HepG2 (cell line): ENCODE results near the gene ASPRV1. TPM values are rescaled to one million over a fixed set of nuclear protein-coding genes. Genes with fewer than 3 reads are reported as not detected.

ENCODE experiments used
- AKAP8 ChIP-seq: sonication (generic); formaldehyde crosslinking; IDR thresholded peaks from 2 replicates; pipeline ENCODE4 v1.5.1; 2020; ENCODE audit warnings: mild to moderate bottlenecking, missing genetic modification reagents
- CBFB ChIP-seq: sonication (generic); formaldehyde crosslinking; IDR thresholded peaks from 2 replicates; pipeline ENCODE4 v1.4.0; 2020; ENCODE audit warnings: missing genetic modification reagents
- HMGA1 ChIP-seq: sonication (generic); formaldehyde crosslinking; conservative IDR thresholded peaks from 2 replicates; pipeline ENCODE4 v1.4.0; 2020; ENCODE audit warnings: missing genetic modification reagents
- JARID2 ChIP-seq: sonication (generic); formaldehyde crosslinking; IDR thresholded peaks from 2 replicates; pipeline ENCODE4 v1.8.1; 2023; ENCODE audit warnings: missing genetic modification reagents, inconsistent platforms; ENCODE audit not compliant: insufficient replicate concordance
- KLF6 ChIP-seq: IDR thresholded peaks from 2 replicates; pipeline ENCODE4 v1.8.0; 2016; ENCODE audit warnings: missing biosample characterization, missing genetic modification reagents
- MAFK ChIP-seq, 2 experiments: IDR thresholded peaks in 1 of 2; conservative IDR thresholded peaks in 1 of 2; 2 replicates each; pipeline ENCODE4 v1.6.1; 2011; ENCODE audit warnings: improper control_type of control experiment in 2 of 2, low read length in 2 of 2
- MED8 ChIP-seq: sonication (generic); formaldehyde crosslinking; IDR thresholded peaks from 2 replicates; pipeline ENCODE4 v1.8.1; 2023; ENCODE audit warnings: mild to moderate bottlenecking, missing genetic modification reagents; ENCODE audit not compliant: insufficient replicate concordance
- MEIS1 ChIP-seq: sonication (generic); formaldehyde crosslinking; IDR thresholded peaks from 2 replicates; pipeline ENCODE4 v1.9.0; 2021; ENCODE audit warnings: mild to moderate bottlenecking, missing genetic modification reagents, moderate library complexity, borderline replicate concordance
- NFRKB ChIP-seq: fragments of 450-650 bp; IDR thresholded peaks from 2 replicates; pipeline ENCODE4 v1.6.1; 2017
- SETDB1 ChIP-seq: sonication (generic); formaldehyde crosslinking; IDR thresholded peaks from 2 replicates; pipeline ENCODE4 v1.5.1; 2020; ENCODE audit warnings: missing genetic modification reagents, mild to moderate bottlenecking, borderline replicate concordance
- SMARCC2 ChIP-seq: fragments of 450-650 bp; IDR thresholded peaks from 2 replicates; pipeline ENCODE4 v1.6.1; 2017; ENCODE audit warnings: antibody characterized with exemption, mild to moderate bottlenecking
- ZNF44 ChIP-seq: sonication (generic); formaldehyde crosslinking; IDR thresholded peaks from 2 replicates; pipeline ENCODE4 v1.5.1; 2020; ENCODE audit warnings: mild to moderate bottlenecking, missing genetic modification reagents
- ZNF510 ChIP-seq: sonication (generic); formaldehyde crosslinking; IDR thresholded peaks from 2 replicates; pipeline ENCODE4 v1.4.0; 2020; ENCODE audit warnings: low read depth, mild to moderate bottlenecking, missing genetic modification reagents
- polyA plus RNA-seq, 8 experiments: library from polyadenylated mRNA; depleted of rRNA in 3 of 8; stranded (reverse) in 7 of 8; unstranded in 1 of 8; fragments of >200 nt; fragmentation: Illumina TruSeq in 4 of 8; extraction: Trizol in 4 of 8; gene quantifications; 2 replicates each; pipeline versions ENCODE4 v1.2.1 to v1.2.3, GENCODE V29; 2011 to 2016; ENCODE audit warnings: low read depth in 4 of 8, missing spikeins in 1 of 8, mixed read lengths in 1 of 8; ENCODE audit not compliant: insufficient read depth in 1 of 8
- total RNA-seq, 5 experiments: library from RNA; depleted of rRNA; stranded (reverse); fragments of >200 nt; fragmentation: Illumina TruSeq; extraction: Trizol; gene quantifications; 2 replicates each; pipeline ENCODE4 v1.2.3, GENCODE V29; 2016; ENCODE audit warnings: low read depth in 1 of 5
- TF ChIP-seq, protein P1 (sequence below): sonication (generic); formaldehyde crosslinking; IDR thresholded peaks from 2 replicates; pipeline ENCODE4 v1.4.0; 2020; ENCODE audit warnings: missing genetic modification reagents
- TF ChIP-seq, protein P2 (sequence below): sonication (generic); formaldehyde crosslinking; IDR thresholded peaks from 2 replicates; pipeline ENCODE4 v1.8.1; 2023; ENCODE audit warnings: missing genetic modification reagents, inconsistent platforms, borderline replicate concordance
- TF ChIP-seq, protein P3 (sequence below): sonication (generic); formaldehyde crosslinking; IDR thresholded peaks from 2 replicates; pipeline ENCODE4 v1.4.0; 2020; ENCODE audit warnings: missing genetic modification reagents, borderline replicate concordance
- TF ChIP-seq, protein P4 (sequence below): sonication (generic); formaldehyde crosslinking; IDR thresholded peaks from 2 replicates; pipeline ENCODE4 v1.5.0; 2020; ENCODE audit warnings: missing genetic modification reagents
- TF ChIP-seq, protein P5 (sequence below): IDR thresholded peaks from 2 replicates; pipeline ENCODE4 v1.6.1; 2016
- TF ChIP-seq, protein P6 (sequence below): sonication (generic); formaldehyde crosslinking; IDR thresholded peaks from 2 replicates; pipeline ENCODE4 v1.5.0; 2020; ENCODE audit warnings: missing genetic modification reagents, mild to moderate bottlenecking, borderline replicate concordance

The ASPRV1 gene
- total and polyA plus RNA-seq, 2 of the 13 experiments (the other 11 are each of a cell fraction or from before 2014, with no cell fraction given) = 0.40 to 0.48 TPM

DNA sequence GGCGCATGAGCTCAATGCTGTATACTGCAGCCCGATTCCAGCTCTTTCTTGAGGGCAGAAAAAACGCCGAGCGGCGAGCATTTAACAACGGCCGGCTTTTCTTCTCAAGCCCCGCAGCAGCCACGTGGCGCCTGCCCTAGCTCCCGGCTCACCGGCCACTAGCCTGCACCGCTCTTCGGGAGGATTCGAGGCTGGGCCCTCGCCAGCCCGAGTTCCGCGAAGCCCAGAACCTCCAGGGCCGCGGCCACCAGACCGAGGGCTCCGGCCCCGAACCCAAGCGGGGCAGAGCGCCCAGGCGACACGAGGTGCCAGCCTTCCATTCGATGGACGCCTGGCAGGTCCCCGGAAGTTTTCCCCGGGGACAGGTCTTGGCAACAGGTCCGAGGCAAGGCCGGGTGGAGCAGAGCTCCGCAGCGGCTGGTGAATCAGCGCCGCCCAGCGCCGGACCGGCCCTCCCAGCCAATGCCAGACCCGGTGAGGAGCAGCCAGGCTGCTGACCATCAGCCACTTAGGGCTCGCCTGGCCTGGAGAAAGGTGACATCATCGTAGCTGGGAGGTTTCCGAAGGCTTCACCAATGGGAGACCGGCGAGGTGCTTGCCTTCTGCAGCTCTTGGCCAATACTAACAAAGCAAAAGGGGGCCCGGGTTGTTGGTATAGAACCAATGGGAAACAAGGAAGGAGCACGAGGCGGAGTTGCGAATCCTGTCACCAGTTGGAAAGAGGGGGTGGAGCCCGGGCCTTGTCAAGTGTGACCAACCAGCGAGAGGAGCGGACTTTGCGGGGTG, 47.1 kb downstream of the ASPRV1 start (continued):
- TF ChIP-seq, protein P1, sequence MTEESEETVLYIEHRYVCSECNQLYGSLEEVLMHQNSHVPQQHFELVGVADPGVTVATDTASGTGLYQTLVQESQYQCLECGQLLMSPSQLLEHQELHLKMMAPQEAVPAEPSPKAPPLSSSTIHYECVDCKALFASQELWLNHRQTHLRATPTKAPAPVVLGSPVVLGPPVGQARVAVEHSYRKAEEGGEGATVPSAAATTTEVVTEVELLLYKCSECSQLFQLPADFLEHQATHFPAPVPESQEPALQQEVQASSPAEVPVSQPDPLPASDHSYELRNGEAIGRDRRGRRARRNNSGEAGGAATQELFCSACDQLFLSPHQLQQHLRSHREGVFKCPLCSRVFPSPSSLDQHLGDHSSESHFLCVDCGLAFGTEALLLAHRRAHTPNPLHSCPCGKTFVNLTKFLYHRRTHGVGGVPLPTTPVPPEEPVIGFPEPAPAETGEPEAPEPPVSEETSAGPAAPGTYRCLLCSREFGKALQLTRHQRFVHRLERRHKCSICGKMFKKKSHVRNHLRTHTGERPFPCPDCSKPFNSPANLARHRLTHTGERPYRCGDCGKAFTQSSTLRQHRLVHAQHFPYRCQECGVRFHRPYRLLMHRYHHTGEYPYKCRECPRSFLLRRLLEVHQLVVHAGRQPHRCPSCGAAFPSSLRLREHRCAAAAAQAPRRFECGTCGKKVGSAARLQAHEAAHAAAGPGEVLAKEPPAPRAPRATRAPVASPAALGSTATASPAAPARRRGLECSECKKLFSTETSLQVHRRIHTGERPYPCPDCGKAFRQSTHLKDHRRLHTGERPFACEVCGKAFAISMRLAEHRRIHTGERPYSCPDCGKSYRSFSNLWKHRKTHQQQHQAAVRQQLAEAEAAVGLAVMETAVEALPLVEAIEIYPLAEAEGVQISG (CRISPR knock-in tag) = peak; percentile 82
- TF ChIP-seq, protein P2, sequence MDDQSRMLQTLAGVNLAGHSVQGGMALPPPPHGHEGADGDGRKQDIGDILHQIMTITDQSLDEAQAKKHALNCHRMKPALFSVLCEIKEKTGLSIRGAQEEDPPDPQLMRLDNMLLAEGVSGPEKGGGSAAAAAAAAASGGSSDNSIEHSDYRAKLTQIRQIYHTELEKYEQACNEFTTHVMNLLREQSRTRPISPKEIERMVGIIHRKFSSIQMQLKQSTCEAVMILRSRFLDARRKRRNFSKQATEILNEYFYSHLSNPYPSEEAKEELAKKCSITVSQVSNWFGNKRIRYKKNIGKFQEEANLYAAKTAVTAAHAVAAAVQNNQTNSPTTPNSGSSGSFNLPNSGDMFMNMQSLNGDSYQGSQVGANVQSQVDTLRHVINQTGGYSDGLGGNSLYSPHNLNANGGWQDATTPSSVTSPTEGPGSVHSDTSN = no peak
- TF ChIP-seq MEIS1 (CRISPR knock-in tag) = peak; percentile 79; the same call in 1 of the 2 replicates
- TF ChIP-seq MED8 (CRISPR knock-in tag) = no peak
- TF ChIP-seq, protein P3, sequence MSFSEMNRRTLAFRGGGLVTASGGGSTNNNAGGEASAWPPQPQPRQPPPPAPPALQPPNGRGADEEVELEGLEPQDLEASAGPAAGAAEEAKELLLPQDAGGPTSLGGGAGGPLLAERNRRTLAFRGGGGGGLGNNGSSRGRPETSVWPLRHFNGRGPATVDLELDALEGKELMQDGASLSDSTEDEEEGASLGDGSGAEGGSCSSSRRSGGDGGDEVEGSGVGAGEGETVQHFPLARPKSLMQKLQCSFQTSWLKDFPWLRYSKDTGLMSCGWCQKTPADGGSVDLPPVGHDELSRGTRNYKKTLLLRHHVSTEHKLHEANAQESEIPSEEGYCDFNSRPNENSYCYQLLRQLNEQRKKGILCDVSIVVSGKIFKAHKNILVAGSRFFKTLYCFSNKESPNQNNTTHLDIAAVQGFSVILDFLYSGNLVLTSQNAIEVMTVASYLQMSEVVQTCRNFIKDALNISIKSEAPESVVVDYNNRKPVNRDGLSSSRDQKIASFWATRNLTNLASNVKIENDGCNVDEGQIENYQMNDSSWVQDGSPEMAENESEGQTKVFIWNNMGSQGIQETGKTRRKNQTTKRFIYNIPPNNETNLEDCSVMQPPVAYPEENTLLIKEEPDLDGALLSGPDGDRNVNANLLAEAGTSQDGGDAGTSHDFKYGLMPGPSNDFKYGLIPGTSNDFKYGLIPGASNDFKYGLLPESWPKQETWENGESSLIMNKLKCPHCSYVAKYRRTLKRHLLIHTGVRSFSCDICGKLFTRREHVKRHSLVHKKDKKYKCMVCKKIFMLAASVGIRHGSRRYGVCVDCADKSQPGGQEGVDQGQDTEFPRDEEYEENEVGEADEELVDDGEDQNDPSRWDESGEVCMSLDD = peak; percentile 80; the same call in 1 of the 2 replicates
- TF ChIP-seq ZNF510 (CRISPR knock-in tag) = peak; percentile 96; the same call in 1 of the 2 replicates
- TF ChIP-seq SMARCC2 = 0 out of 2 replicates have a peak, but pooled peaks have one; percentile 6
- TF ChIP-seq ZNF44 (CRISPR knock-in tag) = 0 out of 2 replicates have a peak, but pooled peaks have one; percentile 34
- no peak for TF ChIP-seq MAFK (conservative IDR thresholded peaks at IDR 0.05 in 1 of 2, IDR thresholded peaks at IDR 0.05 in 1 of 2; ENCODE audit: low read length in 2 of 2)
- TF ChIP-seq KLF6 (CRISPR knock-in tag) = peak; percentile 97
- TF ChIP-seq, protein P4, sequence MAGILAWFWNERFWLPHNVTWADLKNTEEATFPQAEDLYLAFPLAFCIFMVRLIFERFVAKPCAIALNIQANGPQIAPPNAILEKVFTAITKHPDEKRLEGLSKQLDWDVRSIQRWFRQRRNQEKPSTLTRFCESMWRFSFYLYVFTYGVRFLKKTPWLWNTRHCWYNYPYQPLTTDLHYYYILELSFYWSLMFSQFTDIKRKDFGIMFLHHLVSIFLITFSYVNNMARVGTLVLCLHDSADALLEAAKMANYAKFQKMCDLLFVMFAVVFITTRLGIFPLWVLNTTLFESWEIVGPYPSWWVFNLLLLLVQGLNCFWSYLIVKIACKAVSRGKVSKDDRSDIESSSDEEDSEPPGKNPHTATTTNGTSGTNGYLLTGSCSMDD (CRISPR knock-in tag) = peak; percentile 83; the same call in 1 of the 2 replicates
- TF ChIP-seq AKAP8 (CRISPR knock-in tag) = peak; percentile 41; the same call in 1 of the 2 replicates
- TF ChIP-seq CBFB (CRISPR knock-in tag) = peak; percentile 75; the same call in 1 of the 2 replicates
- TF ChIP-seq NFRKB = no peak
- TF ChIP-seq SETDB1 (CRISPR knock-in tag) = no peak
- TF ChIP-seq, protein P5, sequence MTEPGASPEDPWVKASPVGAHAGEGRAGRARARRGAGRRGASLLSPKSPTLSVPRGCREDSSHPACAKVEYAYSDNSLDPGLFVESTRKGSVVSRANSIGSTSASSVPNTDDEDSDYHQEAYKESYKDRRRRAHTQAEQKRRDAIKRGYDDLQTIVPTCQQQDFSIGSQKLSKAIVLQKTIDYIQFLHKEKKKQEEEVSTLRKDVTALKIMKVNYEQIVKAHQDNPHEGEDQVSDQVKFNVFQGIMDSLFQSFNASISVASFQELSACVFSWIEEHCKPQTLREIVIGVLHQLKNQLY (CRISPR knock-in tag) = no peak; the same call in 1 of the 2 replicates
- peak; percentile 77 for TF ChIP-seq JARID2 (CRISPR knock-in tag)
- TF ChIP-seq, protein P6, sequence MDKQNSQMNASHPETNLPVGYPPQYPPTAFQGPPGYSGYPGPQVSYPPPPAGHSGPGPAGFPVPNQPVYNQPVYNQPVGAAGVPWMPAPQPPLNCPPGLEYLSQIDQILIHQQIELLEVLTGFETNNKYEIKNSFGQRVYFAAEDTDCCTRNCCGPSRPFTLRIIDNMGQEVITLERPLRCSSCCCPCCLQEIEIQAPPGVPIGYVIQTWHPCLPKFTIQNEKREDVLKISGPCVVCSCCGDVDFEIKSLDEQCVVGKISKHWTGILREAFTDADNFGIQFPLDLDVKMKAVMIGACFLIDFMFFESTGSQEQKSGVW = no peak; the same call in 1 of the 2 replicates
- TF ChIP-seq HMGA1 = no peak
